Measurements from ENCODE around the gene CD96. TPM values are rescaled to one million over a fixed set of nuclear protein-coding genes. Genes with fewer than 3 reads are reported as not detected.
"Not testable (repeated sequence)": the region's sequence is repeated elsewhere in the genome, so short reads cannot be mapped to it uniquely, and the experiment has no call there.

CD96 gene
- total and polyA plus RNA-seq, 9 donors = 0.13 to 3.0 (median 0.72) TPM

DNA sequence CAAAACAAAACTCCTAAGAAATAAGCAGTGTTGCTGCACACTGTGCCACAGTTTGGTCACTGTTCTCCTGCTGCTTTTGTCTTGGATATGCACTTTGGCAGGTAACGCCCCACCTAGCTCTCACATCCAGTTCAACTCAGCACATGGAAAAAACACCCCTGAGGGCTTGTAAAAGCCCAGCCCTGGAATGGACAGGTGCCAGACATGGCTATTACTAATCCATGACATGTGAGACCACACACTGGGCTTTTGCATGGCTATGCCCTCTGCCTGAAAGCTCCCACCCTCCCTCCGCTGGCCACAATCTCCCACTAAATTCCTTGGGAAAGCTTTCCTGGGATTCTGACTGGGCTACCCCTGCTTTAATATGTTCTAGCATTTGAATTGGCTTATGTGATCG lies 77.8 kb downstream of the CD96 start:
- 76 to 84% (median 80%) methylated on average over 3 of the region's 3 CpGs for WGBS, 3 donors

DNA sequence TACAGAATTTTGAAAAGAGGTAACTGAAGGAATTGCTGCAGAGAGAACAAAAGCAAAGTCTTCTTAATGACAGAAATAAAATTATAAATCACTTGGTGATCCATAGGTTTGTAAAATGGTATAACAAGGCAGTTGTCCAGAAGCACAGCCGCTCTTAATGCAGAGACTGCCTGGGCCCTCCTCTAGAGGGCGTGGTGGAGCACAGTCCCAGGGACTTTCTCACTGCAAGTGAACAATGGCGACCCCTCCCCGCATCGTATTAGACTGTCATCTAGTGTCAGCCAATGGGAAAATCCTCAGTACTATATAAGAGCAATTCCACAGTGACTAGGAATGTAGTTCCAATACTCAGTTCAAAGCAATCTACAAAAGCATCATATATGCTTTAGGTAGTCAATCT lies 79.5 kb downstream of the CD96 start:
- no peaks in the 10 kb centered on the region for H3K27me3 ChIP-seq
- no peaks in the 10 kb centered on the region for H3K4me1 ChIP-seq (ENCODE audit: insufficient read depth)
- 60 to 66% (median 65%) methylated on average over 5 of the region's 5 CpGs for WGBS, 3 donors
- no peaks in the 10 kb centered on the region for H3K9me3 ChIP-seq
- H3K36me3 ChIP-seq = no peaks in the 10 kb centered on the region
- H3K27ac ChIP-seq = no peak overlapping the region
- intact Hi-C loops (cut with DNase I) = no loop called here
- DNase-seq = no peak
- TF ChIP-seq EP300 (IDR thresholded peaks at IDR 0.05) = no peak
- no peak for TF ChIP-seq POLR2A (IDR thresholded peaks at IDR 0.05)
- TF ChIP-seq, protein P1, sequence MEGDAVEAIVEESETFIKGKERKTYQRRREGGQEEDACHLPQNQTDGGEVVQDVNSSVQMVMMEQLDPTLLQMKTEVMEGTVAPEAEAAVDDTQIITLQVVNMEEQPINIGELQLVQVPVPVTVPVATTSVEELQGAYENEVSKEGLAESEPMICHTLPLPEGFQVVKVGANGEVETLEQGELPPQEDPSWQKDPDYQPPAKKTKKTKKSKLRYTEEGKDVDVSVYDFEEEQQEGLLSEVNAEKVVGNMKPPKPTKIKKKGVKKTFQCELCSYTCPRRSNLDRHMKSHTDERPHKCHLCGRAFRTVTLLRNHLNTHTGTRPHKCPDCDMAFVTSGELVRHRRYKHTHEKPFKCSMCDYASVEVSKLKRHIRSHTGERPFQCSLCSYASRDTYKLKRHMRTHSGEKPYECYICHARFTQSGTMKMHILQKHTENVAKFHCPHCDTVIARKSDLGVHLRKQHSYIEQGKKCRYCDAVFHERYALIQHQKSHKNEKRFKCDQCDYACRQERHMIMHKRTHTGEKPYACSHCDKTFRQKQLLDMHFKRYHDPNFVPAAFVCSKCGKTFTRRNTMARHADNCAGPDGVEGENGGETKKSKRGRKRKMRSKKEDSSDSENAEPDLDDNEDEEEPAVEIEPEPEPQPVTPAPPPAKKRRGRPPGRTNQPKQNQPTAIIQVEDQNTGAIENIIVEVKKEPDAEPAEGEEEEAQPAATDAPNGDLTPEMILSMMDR (IDR thresholded peaks at IDR 0.05) = no peak
- H3K4me3 ChIP-seq = no peak overlapping the region

More for the DNA sequence above, 77.8 kb downstream of the CD96 start:
- H3K4me3 ChIP-seq = no peak overlapping the region
- H3K9me3 ChIP-seq = no peaks in the 10 kb centered on the region
- H3K27me3 ChIP-seq = no peaks in the 10 kb centered on the region
- no peak for DNase-seq
- no peak for TF ChIP-seq POLR2A (IDR thresholded peaks at IDR 0.05)
- no peak for TF ChIP-seq EP300 (IDR thresholded peaks at IDR 0.05)
- TF ChIP-seq, protein P1 (IDR thresholded peaks at IDR 0.05) = no peak
- no peak overlapping the region for H3K27ac ChIP-seq
- no peaks in the 10 kb centered on the region for H3K4me1 ChIP-seq (ENCODE audit: insufficient read depth)
- H3K36me3 ChIP-seq = no peaks in the 10 kb centered on the region
- intact Hi-C loops (cut with DNase I) = no loop called here

DNA sequence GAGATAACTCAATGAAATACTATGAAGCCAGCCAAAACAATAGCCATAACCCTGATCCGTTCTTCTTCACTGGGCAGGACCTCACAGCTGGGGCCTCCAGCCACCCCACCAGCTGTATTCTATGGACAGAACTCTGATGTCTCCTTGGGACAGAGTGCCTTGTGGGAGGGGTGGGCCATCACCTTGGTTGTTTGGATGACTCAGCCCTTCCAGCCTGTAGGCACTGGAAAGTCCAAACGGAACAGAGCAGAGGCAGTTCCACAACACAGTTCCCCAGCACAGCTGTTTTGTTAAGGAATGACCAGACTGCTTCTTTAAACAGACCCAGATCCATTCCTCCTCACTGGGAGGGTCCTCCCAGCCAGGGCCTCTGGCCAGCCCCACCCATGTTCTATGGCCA lies 85.1 kb downstream of the CD96 start:
- no peak overlapping the region for H3K27ac ChIP-seq
- no peaks in the 10 kb centered on the region for H3K4me1 ChIP-seq (ENCODE audit: insufficient read depth)
- 58 to 88% (median 65%) methylated on average over 2 of the region's 2 CpGs for WGBS, 3 donors
- intact Hi-C loops (cut with DNase I) = no loop called here
- H3K36me3 ChIP-seq = no peaks in the 10 kb centered on the region
- no peaks in the 10 kb centered on the region for H3K27me3 ChIP-seq
- TF ChIP-seq, protein P1 (IDR thresholded peaks at IDR 0.05) = no peak
- no peak for TF ChIP-seq POLR2A (IDR thresholded peaks at IDR 0.05)
- no peak for TF ChIP-seq EP300 (IDR thresholded peaks at IDR 0.05)
- no peak overlapping the region for H3K4me3 ChIP-seq
- H3K9me3 ChIP-seq = peaks cover 0 to 3% of the 10 kb centered on the region in 2 donors
- DNase-seq = no peak

DNA sequence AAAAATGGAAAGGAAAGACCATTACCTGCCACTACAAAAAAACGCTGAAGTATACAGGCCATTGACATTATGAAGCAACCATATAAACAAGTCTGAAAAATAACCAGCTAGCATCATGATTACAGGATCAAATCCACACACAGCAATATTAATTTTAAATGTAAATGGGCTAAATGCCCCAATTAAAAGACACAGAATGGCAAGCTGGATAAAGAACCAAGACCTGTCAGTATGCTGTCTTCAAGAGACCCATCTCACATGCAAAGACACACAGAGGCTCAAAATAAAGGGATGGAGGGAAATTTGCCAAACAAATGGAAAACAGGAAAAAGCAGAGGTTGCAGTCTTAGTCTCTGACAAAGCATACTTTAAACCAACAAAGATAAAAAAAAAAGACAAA lies 87.0 kb downstream of the CD96 start:
- H3K4me1 ChIP-seq (ENCODE audit: insufficient read depth); H3K36me3 ChIP-seq; intact Hi-C loops (cut with DNase I); H3K27me3 ChIP-seq; H3K27ac ChIP-seq; DNase-seq; H3K9me3 ChIP-seq; H3K4me3 ChIP-seq: not testable (repeated sequence)
- 89 to 95% (median 90%) methylated on average over 1 of the region's 1 CpG for WGBS, 3 donors

DNA sequence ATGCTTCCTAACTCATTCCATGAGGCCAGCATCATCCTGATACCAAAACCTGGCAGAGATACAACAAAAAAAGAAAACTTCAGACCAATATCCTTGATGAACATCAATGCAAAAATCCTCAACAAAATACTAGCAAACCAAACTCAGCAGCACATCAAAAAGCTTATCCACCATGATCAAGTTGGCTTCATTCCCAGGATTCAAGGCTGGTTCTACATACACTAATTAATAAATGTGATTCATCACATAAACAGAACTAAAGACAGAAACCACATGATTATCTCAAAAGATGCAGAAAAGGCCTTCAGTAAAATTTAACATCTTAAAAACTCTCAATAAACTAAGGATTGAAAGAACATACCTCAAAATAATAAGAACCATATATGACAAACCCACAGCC lies 88.6 kb downstream of the CD96 start:
- intact Hi-C loops (cut with DNase I); H3K4me3 ChIP-seq; H3K9me3 ChIP-seq; H3K36me3 ChIP-seq; DNase-seq; H3K4me1 ChIP-seq (ENCODE audit: insufficient read depth); H3K27ac ChIP-seq; H3K27me3 ChIP-seq: not testable (repeated sequence)

DNA sequence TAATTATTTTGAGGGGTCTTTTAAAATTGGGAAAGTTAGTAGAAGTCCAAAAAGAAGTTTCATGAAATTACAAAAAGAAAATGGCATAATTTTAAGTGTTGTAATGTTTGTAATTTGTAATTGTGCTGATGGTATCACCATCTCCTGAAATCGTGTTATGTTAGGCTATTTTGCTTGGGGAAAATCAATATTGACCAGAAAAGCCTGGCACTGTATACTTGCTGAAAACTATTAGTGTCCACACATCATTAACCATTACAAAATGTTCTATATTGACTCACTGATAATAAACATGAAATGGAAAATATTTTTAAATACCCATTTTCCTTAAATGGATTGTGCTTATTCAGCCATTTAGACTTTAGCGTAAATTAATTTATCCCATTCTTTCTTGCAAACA lies 93.4 kb downstream of the CD96 start:
- no peak overlapping the region for H3K4me3 ChIP-seq
- peaks cover 2% of the 10 kb centered on the region for H3K4me1 ChIP-seq (ENCODE audit: insufficient read depth)
- H3K36me3 ChIP-seq = no peaks in the 10 kb centered on the region
- no peaks in the 10 kb centered on the region for H3K27me3 ChIP-seq
- intact Hi-C loops (cut with DNase I) = no loop called here
- WGBS, 3 donors = 44 to 59% (median 45%) methylated on average over 2 of the region's 2 CpGs
- H3K9me3 ChIP-seq = no peaks in the 10 kb centered on the region
- TF ChIP-seq, protein P1 (IDR thresholded peaks at IDR 0.05) = no peak
- TF ChIP-seq POLR2A (IDR thresholded peaks at IDR 0.05) = no peak
- no peak for TF ChIP-seq EP300 (IDR thresholded peaks at IDR 0.05)
- no peak overlapping the region for H3K27ac ChIP-seq
- DNase-seq = no peak

Data from ovary (tissue), 9 donors.